Neuronal stem cell (in vitro differentiated cells): ENCODE results near the gene NPAS3.

Experiments
- DNase-seq: peaks from one replicate; pipeline ENCODE4 v3.0.0-alpha.2; 2013; ENCODE audit warnings: low spot score
- H2AFZ ChIP-seq: one replicate; pipeline ENCODE4 v1.6.1; 2013; ENCODE audit warnings: mild to moderate bottlenecking, low read length, inconsistent platforms
- H2AK5ac ChIP-seq: 2 replicates; pipeline ENCODE4 v1.6.1; 2013; ENCODE audit warnings: low read depth, mild to moderate bottlenecking, inconsistent platforms, low read length, moderate library complexity, mixed read lengths
- H2BK120ac ChIP-seq: 2 replicates; pipeline ENCODE4 v1.6.1; 2013; ENCODE audit warnings: low read depth, mild to moderate bottlenecking, inconsistent platforms, low read length, moderate library complexity, mixed read lengths
- H2BK12ac ChIP-seq: one replicate; pipeline ENCODE4 v1.6.1; 2013; ENCODE audit warnings: low read length, inconsistent platforms
- H2BK15ac ChIP-seq: 2 replicates; pipeline ENCODE4 v1.6.1; 2013; ENCODE audit warnings: mild to moderate bottlenecking, low read length, inconsistent platforms, mixed read lengths
- H2BK5ac ChIP-seq: one replicate; pipeline ENCODE4 v1.6.1; 2013; ENCODE audit warnings: inconsistent platforms, mild to moderate bottlenecking, low read length, moderate library complexity
- H3K14ac ChIP-seq: one replicate; pipeline ENCODE4 v1.6.1; 2013; ENCODE audit warnings: low read length, inconsistent platforms
- H3K18ac ChIP-seq: 2 replicates; pipeline ENCODE4 v1.6.1; 2013; ENCODE audit warnings: low read length, inconsistent platforms
- H3K23ac ChIP-seq: 2 replicates; pipeline ENCODE4 v1.6.1; 2013; ENCODE audit warnings: low read depth, mild to moderate bottlenecking, mixed read lengths, low read length, inconsistent platforms; ENCODE audit not compliant: poor library complexity
- H3K27ac ChIP-seq: replicated peaks from 3 replicates; pipeline ENCODE4 v1.5.1; 2013; ENCODE audit warnings: low read length, inconsistent platforms
- H3K27me3 ChIP-seq, 3 experiments: 2 replicates each; pipeline ENCODE4 v1.6.1; 2013; ENCODE audit warnings: low read length in 3 of 3, mild to moderate bottlenecking in 2 of 3, inconsistent platforms in 1 of 3, low read depth in 1 of 3, mixed read lengths in 1 of 3, moderate library complexity in 1 of 3; ENCODE audit not compliant: control insufficient read depth in 3 of 3, insufficient read depth in 3 of 3
- H3K36me3 ChIP-seq, 2 donors: replicated peaks in 1 of 2; 2 replicates each; pipeline ENCODE4 v1.6.1; 2013; ENCODE audit warnings: low read length in 2 of 2; ENCODE audit not compliant: control insufficient read depth in 2 of 2, insufficient read depth in 2 of 2
- H3K4ac ChIP-seq: 2 replicates; pipeline ENCODE4 v1.6.1; 2013; ENCODE audit warnings: inconsistent platforms, mild to moderate bottlenecking, low read length, moderate library complexity
- H3K4me1 ChIP-seq, 2 donors: 1 replicate in 1 of 2; 2 replicates in 1 of 2; pipeline ENCODE4 v1.6.1; 2013; ENCODE audit warnings: low read length in 2 of 2, low read depth in 1 of 2; ENCODE audit not compliant: control insufficient read depth in 2 of 2, insufficient read depth in 1 of 2
- H3K4me2 ChIP-seq: one replicate; pipeline ENCODE4 v1.6.1; 2013; ENCODE audit warnings: mild to moderate bottlenecking, low read length, inconsistent platforms; ENCODE audit not compliant: insufficient read depth, poor library complexity, severe bottlenecking
- H3K4me3 ChIP-seq, 2 donors: 2 replicates each; pipeline ENCODE4 v1.5.1; 2013; ENCODE audit warnings: low read length in 2 of 2, mild to moderate bottlenecking in 2 of 2, inconsistent platforms in 1 of 2, moderate library complexity in 1 of 2
- H3K79me1 ChIP-seq: one replicate; pipeline ENCODE4 v1.6.1; 2013; ENCODE audit warnings: low read depth, mild to moderate bottlenecking, inconsistent platforms, low read length, moderate library complexity
- H3K9ac ChIP-seq: one replicate; pipeline ENCODE4 v1.6.1; 2013; ENCODE audit warnings: mild to moderate bottlenecking, low read depth, low read length, inconsistent platforms; ENCODE audit not compliant: poor library complexity
- H3K9me3 ChIP-seq, 2 donors: replicated peaks in 1 of 2; 2 replicates each; pipeline versions ENCODE3 to v1.6.1; 2013; ENCODE audit warnings: low read length in 2 of 2, mild to moderate bottlenecking in 2 of 2, inconsistent platforms in 1 of 2, low read depth in 1 of 2, mixed read lengths in 1 of 2, moderate library complexity in 1 of 2; ENCODE audit not compliant: control insufficient read depth in 2 of 2, insufficient read depth in 1 of 2
- H4K8ac ChIP-seq: one replicate; pipeline ENCODE4 v1.6.1; 2013; ENCODE audit warnings: low read depth, mild to moderate bottlenecking, inconsistent platforms, low read length, moderate library complexity
- H4K91ac ChIP-seq: one replicate; pipeline ENCODE4 v1.6.1; 2013; ENCODE audit warnings: low read length, low read depth, mild to moderate bottlenecking, inconsistent platforms; ENCODE audit not compliant: poor library complexity
- WGBS, 2 donors: extraction: QIAGEN DNeasy Blood & Tissue Kit; methylation state at CpG; one replicate each; pipeline ENCODE4 v1.1.7; 2013; ENCODE audit warnings: missing lambda C conversion rate in 2 of 2, mixed read lengths in 1 of 2; ENCODE audit not compliant: insufficient read length in 2 of 2, insufficient replicate concordance in 1 of 2; ENCODE audit errors: extremely low coverage in 2 of 2; 5-methylcytosine and 5-hydroxymethylcytosine counted together

Gene NPAS3

GRCh38 chr14:33714527-33715226 is 776.0 kb downstream of the NPAS3 start:
- no peak overlapping the region for H2BK120ac ChIP-seq
- no CpG with 5 or more reads among the region's 1 CpG for WGBS, 2 donors

GRCh38 chr14:33715227-33715528 is 776.5 kb downstream of the NPAS3 start:
- H4K8ac ChIP-seq, result no peak overlapping the region
- no peaks in the 10 kb centered on the region for H3K27me3 ChIP-seq
- H3K4me1 ChIP-seq, result peaks cover 0 to 4% of the 10 kb centered on the region in 2 donors
- H3K36me3 ChIP-seq, result peaks cover 0 to 4% of the 10 kb centered on the region in 2 donors
- H4K91ac ChIP-seq, result no peak overlapping the region
- no peak overlapping the region for H2AK5ac ChIP-seq
- H3K18ac ChIP-seq, result no peak overlapping the region
- no peak overlapping the region for H3K4me2 ChIP-seq
- H3K4me3 ChIP-seq, result no peak overlapping the region
- H3K27ac ChIP-seq, result no peak overlapping the region
- H2BK5ac ChIP-seq, result no peak overlapping the region
- H3K14ac ChIP-seq, result no peak overlapping the region
- no peak overlapping the region for H3K9ac ChIP-seq
- DNase-seq, result no peak
- H2AFZ ChIP-seq, result no peak overlapping the region
- H3K4ac ChIP-seq, result no peak overlapping the region
- no peak overlapping the region for H3K23ac ChIP-seq
- H2BK120ac ChIP-seq, result no peak overlapping the region
- WGBS, 2 donors, result no CpG with 5 or more reads among the region's 1 CpG
- H2BK15ac ChIP-seq, result no peak overlapping the region
- no peaks in the 10 kb centered on the region for H3K79me1 ChIP-seq
- no peak overlapping the region for H2BK12ac ChIP-seq
- peaks cover 0 to 2% of the 10 kb centered on the region in 2 donors for H3K9me3 ChIP-seq

More at GRCh38 chr14:33714527-33715226, 776.0 kb downstream of the NPAS3 start:
- Histone ChIP-seq H3K27me3 (no peaks in the 10 kb centered on the region), H4K91ac (no peak overlapping the region), H3K4me3 (no peak overlapping the region), H4K8ac (no peak overlapping the region), H2BK5ac (no peak overlapping the region), H2BK15ac (no peak overlapping the region), H3K18ac (no peak overlapping the region), H3K14ac (no peak overlapping the region), H3K4ac (no peak overlapping the region), H3K9ac (no peak overlapping the region), H3K4me1 (peaks cover 0 to 3% of the 10 kb centered on the region in 2 donors), H2AK5ac (no peak overlapping the region), H3K36me3 (peaks cover 0 to 4% of the 10 kb centered on the region in 2 donors), H3K4me2 (no peak overlapping the region), H2BK12ac (no peak overlapping the region), H3K23ac (no peak overlapping the region), H3K9me3 (peaks cover 0 to 2% of the 10 kb centered on the region in 2 donors), H2AFZ (no peak overlapping the region), H3K27ac (no peak overlapping the region), H3K79me1 (no peaks in the 10 kb centered on the region)
- DNase-seq, result no peak

DNA sequence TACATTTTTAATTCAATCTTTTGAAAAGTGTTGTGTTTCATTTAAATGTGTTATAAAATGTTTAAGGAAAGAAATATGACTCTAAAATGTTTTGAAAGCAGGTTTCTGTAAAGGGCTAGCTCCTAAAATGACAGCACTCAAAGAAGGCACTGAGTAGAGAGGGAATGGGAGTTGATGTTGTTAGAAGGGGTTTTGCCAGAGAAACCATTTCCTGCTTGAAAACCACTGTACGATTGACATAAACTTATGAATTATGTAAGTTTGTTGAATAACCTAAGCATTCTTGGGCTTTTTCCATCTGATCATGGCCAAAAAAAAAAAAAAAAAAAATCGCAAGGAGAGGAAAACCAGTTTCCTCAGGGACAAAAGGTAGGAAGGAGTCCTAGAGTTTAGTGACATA is 778.2 kb downstream of the NPAS3 start:
- no peak for DNase-seq
- Histone ChIP-seq H2AK5ac (no peak overlapping the region), H3K18ac (no peak overlapping the region), H2BK5ac (no peak overlapping the region), H3K4me2 (no peak overlapping the region), H3K27me3 (no peaks in the 10 kb centered on the region), H2BK120ac (no peak overlapping the region), H4K8ac (no peak overlapping the region), H3K36me3 (peaks cover 0 to 4% of the 10 kb centered on the region in 2 donors), H3K27ac (no peak overlapping the region), H3K79me1 (no peaks in the 10 kb centered on the region), H2BK12ac (no peak overlapping the region), H3K23ac (no peak overlapping the region), H3K4me3 (no peak overlapping the region), H4K91ac (no peak overlapping the region), H3K9me3 (peaks cover 0 to 2% of the 10 kb centered on the region in 2 donors), H2AFZ (no peak overlapping the region), H3K9ac (no peak overlapping the region), H3K14ac (no peak overlapping the region), H3K4me1 (peaks cover 0 to 7% of the 10 kb centered on the region in 2 donors), H3K4ac (no peak overlapping the region), H2BK15ac (no peak overlapping the region)
- no CpG with 5 or more reads among the region's 2 CpGs for WGBS, 2 donors

GRCh38 chr14:33717866-33718265 is 779.2 kb downstream of the NPAS3 start:
- Histone ChIP-seq H3K27me3 (no peaks in the 10 kb centered on the region), H3K79me1 (no peaks in the 10 kb centered on the region), H3K4me2 (no peak overlapping the region), H2BK120ac (no peak overlapping the region), H3K4ac (no peak overlapping the region), H2BK5ac (no peak overlapping the region), H2BK15ac (no peak overlapping the region), H3K9ac (no peak overlapping the region), H3K4me1 (peaks cover 0 to 7% of the 10 kb centered on the region in 2 donors), H2AK5ac (no peak overlapping the region), H4K8ac (no peak overlapping the region), H2AFZ (no peak overlapping the region), H3K4me3 (no peak overlapping the region), H3K36me3 (no peaks in the 10 kb centered on the region), H2BK12ac (no peak overlapping the region), H3K27ac (no peak overlapping the region), H3K14ac (no peak overlapping the region), H3K18ac (no peak overlapping the region), H3K23ac (no peak overlapping the region), H3K9me3 (peaks cover 0 to 2% of the 10 kb centered on the region in 2 donors), H4K91ac (no peak overlapping the region)
- no peak for DNase-seq
- no CpG with 5 or more reads among the region's 4 CpGs for WGBS, 2 donors
